CD4-positive, alpha-beta T cell treated with Interleukin-4 for 1 hour (primary cell): ENCODE results near the gene TCF21.
"Not testable (repeated sequence)": the region's sequence is repeated elsewhere in the genome, so short reads cannot be mapped to it uniquely, and the experiment has no call there.

Experiments used
- DNase-seq, 2 donors: peaks; one replicate each; pipeline ENCODE4 v3.0.0-alpha.2; 2020 to 2022

Gene TCF21

GRCh38 chr6:133936352-133936751 lies 47.4 kb downstream of the TCF21 start:
- DNase-seq = not testable (repeated sequence)

GRCh38 chr6:133937909-133938308 lies 49.0 kb downstream of the TCF21 start:
- no peak for DNase-seq

- no peak for DNase-seq
Measured at GRCh38 chr6:133938533-133938932, 49.6 kb downstream of the TCF21 start.

GRCh38 chr6:133939778-133940667 lies 51.1 kb downstream of the TCF21 start:
- no peak for DNase-seq
